Renal cortical epithelial cell (primary cell): ENCODE results near the gene ST6GAL2. TPM values are rescaled to one million over a fixed set of nuclear protein-coding genes. Genes with fewer than 3 reads are reported as not detected.

Experiments
- DNase-seq: peaks from one replicate; pipeline ENCODE4 v3.0.0-alpha.2; 2011; ENCODE audit warnings: low read depth
- total RNA-seq: library from RNA; depleted of rRNA; stranded (reverse); fragments of >200 nt; gene quantifications from 2 replicates; pipeline ENCODE4 v1.2.3, GENCODE V29; 2014

The ST6GAL2 gene
- 0.10 and 1.4 TPM in 2 replicates for total RNA-seq

DNA sequence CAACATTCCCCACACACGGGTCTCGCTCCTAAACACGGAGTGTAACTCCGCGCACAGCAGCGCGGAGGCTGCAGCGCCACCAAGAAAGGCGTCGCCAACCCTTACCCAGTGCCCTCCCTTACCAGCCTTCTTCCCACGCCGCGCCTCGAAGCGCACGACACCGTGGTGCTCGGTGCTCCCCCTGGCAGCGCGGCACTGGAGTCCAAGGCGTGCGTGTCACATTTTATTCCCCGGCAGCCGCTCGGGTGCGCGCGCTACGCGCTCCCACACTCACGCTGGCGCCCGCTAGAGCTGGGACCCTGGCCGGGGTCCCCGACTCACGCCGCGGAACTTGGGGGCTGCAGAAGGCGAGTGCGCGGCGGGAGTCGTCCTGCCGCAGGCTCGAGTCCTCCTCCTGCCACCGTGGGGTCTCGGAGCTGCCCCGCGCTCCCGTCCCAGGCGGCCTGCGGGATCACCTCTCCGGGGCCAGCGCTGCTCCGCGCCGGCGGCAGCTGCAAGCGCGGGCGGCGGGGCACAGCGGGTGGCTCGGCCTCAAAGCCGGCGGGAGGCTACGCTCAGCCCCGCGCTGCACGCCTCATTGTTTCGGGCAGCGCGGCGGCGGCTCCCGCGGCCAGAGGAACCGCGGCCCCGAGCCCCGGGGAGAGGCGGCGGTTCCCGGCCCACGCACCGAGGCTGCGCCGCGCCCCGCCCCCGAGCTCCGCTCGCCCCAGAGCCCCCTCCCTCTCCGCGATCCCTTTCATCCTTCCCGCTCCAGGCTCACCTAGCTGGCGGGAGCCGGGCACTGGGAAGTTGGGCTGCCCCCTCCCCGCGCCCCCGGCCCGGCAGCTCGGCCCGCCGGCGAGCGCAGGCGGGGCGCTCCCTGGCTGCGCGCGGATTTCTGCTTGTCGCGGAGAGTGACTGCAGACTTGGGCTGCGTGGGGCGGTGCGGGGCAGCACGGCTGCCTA is at the start of gene ST6GAL2:
Gene ST6GAL2 (minus strand): TSS at position 197 of the 945 bp plus-strand sequence. CDS start 42,190 bp downstream, outside the sequence.
- no peak for DNase-seq

- DNase-seq, result no peak
Observed at GRCh38 chr2:106932644-106933043, 46.7 kb upstream of the ST6GAL2 start.

- no peak for DNase-seq
Observed at GRCh38 chr2:106931717-106932335, 45.9 kb upstream of the ST6GAL2 start.

DNA sequence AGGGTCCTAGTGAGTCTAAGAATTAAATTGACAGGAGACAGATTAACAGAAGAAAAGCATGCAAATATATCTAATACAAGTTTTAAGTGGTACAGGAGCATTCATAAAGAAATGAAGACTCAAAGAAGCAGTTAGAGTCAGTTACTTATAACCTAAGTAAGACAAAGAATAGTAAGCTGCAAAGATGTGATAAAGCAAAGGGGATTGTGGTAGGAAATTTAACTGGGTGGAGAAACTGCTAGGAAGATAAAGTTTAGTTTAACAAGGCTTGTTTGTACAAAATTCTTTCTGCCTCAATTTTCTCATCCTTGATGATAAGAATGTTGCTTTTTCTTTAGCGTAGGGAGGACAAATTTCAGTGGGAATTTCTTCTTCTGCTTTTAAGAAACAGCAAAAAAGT is 35.5 kb upstream of the ST6GAL2 start:
- DNase-seq, result no peak

DNA sequence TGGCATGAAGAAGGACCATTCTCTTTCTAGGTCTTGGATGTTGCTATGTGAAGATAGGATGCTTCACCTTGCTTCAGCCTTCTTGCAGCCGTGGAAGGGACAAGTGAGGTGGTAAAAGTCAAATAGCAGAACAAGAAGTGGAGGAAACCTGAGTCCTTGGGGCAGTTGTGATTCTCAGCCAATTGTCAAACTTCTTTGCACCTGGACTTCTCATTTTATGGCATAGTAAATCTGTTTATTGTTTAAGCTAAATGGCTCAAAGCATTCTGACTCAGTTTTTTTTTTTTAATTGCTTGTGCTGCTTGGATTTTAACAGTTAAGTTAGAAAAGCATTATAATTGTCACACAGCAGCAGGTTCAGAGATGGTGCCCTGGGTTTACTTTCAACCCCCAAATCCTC is 33.0 kb upstream of the ST6GAL2 start:
- DNase-seq, result no peak

- no peak for DNase-seq
Observed at GRCh38 chr2:106904242-106904641, 18.3 kb upstream of the ST6GAL2 start.

DNA sequence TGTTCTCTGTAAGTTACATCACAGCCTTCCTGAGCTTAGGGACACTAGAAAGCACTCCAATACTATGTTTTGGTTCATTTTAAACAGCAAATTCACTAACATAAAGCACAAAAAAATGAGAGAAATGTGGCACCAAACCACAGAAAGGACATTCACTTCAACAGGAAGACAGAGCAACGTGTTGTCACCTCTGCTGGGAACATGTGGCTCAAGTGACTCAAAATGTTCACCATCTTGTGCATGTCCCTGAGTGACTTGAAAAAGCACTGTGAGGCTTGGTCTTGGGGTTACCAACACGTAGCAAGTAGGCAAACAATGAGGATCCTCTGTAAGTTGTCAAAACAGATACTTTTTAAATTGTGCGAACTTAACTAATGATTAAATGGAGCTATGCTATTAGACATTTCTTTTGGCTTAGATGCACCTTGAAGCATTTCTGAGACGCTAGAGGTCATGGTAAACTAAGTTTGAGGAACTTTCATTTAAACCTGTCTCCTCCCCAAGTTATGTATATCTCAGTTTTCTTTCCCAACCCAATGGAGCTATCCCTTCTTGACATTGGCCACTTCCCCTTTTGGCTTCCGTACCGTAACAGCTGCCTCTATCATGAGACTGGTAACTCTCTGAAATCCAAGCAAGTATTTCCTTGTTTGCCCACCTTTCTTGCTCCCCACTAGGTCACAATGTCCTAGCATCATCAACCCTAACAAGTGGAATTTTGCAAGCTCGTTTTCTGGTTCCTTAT is 14.0 kb upstream of the ST6GAL2 start:
- no peak for DNase-seq

- no peak for DNase-seq
Observed at GRCh38 chr2:106894545-106894944, 8.6 kb upstream of the ST6GAL2 start.

GRCh38 chr2:106892048-106892447 is 6.1 kb upstream of the ST6GAL2 start:
- peak; percentile 2 for DNase-seq

DNA sequence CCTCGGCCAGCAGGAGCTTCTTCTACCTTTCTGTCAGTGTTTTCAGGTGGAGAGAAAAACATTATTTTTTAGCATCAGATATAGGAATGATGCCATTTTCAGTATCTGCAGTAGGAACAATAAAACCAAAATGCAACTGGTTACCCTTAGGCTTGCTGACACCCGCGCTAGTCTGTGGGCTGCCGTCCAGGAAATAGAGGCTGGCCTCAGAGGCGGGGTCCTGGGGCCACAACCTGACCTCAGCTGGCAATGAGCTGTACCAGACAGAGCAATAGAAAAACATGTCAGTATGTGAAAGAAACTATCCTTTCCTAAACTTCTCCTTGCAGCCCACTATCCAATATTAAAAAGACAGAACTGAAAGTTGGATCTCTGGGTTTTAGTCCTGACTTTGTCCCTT is 4.6 kb upstream of the ST6GAL2 start:
- no peak for DNase-seq

DNA sequence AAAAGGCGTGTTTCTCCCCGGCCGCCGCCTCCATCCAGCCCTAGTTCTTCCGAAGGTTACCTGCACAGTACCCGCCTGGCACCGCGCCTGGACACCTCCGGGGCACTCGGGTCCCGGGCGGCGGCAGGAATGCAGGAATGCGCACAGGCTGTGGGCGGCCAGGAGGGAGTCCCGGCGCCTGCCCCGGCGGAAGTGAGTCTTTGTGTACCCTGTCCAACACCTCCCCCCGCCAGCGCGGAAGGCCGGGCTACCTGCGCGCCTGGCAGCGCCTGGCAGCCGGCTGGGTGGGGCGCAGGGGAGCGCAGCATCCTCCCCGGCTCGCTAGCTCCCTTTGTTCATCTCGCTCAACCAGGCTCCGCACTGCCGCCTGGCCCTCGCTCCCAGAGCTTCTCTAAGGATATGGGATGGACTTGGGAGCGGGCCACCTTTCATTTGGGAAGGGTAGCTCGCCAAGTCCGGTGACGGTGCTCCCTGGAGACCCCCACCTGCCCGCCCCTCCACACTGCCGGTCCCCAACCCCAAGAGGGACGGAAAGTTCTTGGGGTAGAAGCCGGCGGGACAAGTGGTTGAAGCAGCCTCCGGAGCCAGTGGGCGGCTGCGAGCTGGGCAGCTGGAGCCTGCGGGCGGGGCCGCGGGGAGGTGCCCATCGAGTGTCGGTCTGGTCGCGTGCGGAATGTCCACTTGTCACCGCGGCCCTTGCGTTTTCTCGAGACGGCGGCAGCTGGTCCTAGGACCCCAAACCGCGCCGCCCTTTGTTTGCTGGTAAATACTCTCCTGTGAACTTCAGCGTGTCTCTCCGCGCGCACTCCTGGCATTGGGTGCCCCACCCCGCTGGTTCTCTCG is 1.2 kb upstream of the ST6GAL2 start:
- DNase-seq, result peak; percentile 2

- DNase-seq, result no peak
Observed at GRCh38 chr2:106885329-106885728, 638 bp downstream of the ST6GAL2 start.

DNA sequence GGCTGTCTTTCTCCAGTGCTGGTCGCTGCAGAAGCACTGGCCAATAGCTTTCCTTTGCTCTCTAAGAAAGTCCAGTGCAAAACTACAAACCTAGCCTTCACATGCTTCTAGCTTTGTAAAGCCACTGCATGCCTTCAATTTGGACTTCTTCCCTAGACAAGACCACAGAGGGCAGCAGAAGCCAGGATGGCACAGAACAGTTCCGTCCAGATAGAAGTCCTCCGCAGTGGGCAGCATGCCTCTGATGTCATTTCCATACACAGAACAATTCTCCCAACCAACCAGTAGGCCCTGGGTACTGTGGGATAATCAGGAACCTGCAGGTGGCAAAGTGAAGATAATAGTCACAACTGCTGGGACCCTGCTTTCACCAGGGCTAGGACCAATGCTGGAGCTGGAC is 3.3 kb downstream of the ST6GAL2 start:
- DNase-seq, result no peak

- no peak for DNase-seq
Observed at GRCh38 chr2:106878206-106878605, 7.8 kb downstream of the ST6GAL2 start.

- no peak for DNase-seq
Observed at GRCh38 chr2:106876699-106877098, 9.3 kb downstream of the ST6GAL2 start.

DNA sequence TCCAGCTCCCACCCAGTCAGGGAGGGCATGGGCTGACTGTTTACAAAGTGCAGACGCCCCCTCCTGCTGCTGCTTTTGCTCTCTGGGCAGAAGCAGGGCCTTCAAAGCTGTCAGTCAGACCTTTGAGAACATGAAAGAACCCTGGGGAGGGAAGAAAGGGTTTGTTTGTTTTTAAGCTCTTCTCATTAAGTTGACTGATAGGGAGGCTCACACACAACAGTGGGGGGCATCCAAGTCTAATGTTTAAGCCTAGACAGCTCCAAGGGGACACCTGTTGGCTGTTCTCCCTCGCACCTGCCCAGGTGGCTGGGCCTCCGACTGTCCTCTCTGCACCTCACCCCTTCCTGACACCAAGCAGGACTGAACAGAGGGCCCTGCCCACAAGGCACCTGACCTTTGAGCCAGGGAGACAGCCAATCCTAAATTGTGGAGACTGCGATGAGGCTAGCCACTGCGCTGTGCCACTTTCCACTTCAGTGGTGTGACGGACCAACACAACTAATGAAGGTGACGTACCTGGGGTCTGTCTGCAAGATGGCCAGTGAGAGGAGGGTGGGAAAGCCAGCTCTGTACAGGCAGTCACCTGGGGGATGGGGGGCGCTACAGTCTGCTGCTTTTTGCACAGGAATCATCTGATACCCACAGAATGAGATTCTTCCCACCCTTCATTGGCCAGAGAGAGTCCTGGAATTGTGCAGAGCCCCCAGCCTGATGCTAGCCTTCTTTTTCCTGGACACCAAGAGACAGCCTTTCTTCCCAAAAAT is 16.3 kb downstream of the ST6GAL2 start:
- DNase-seq, result no peak

- no peak for DNase-seq
Observed at GRCh38 chr2:106868275-106868674, 17.7 kb downstream of the ST6GAL2 start.

- DNase-seq, result no peak
Observed at GRCh38 chr2:106867196-106867953, 18.6 kb downstream of the ST6GAL2 start.

GRCh38 chr2:106866641-106867040 is 19.3 kb downstream of the ST6GAL2 start:
- no peak for DNase-seq

GRCh38 chr2:106864051-106864450 is 21.9 kb downstream of the ST6GAL2 start:
- no peak for DNase-seq
